Measurements from ENCODE around the gene PKIG.

DNA sequence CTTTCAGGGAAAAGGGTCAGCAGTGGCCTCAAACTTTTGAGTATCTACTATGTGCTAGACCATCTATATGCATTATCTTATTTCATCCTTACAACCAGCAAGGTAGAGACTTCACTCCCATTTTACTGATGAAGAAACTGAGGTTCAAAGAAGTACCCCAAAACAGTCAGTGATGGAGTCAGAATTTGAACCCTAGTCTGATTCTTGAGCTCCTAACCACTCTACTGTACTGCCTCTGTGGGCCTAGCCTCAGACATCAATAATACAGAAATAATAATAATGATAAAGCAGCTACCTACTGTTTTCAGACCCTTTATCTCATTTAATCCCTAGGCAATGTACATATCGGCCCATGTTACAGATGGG is 60.8 kb downstream of the PKIG start:
- TF ChIP-seq, protein P1, sequence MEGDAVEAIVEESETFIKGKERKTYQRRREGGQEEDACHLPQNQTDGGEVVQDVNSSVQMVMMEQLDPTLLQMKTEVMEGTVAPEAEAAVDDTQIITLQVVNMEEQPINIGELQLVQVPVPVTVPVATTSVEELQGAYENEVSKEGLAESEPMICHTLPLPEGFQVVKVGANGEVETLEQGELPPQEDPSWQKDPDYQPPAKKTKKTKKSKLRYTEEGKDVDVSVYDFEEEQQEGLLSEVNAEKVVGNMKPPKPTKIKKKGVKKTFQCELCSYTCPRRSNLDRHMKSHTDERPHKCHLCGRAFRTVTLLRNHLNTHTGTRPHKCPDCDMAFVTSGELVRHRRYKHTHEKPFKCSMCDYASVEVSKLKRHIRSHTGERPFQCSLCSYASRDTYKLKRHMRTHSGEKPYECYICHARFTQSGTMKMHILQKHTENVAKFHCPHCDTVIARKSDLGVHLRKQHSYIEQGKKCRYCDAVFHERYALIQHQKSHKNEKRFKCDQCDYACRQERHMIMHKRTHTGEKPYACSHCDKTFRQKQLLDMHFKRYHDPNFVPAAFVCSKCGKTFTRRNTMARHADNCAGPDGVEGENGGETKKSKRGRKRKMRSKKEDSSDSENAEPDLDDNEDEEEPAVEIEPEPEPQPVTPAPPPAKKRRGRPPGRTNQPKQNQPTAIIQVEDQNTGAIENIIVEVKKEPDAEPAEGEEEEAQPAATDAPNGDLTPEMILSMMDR (IDR thresholded peaks at IDR 0.05), result no peak
- no peak for TF ChIP-seq POLR2A (IDR thresholded peaks at IDR 0.05)
